DND-41 (cell line): ENCODE data around the gene CORT.

ENCODE experiments used
- CTCF ChIP-seq: IDR thresholded peaks from 2 replicates; pipeline ENCODE4 v1.5.1; 2012; ENCODE audit warnings: borderline replicate concordance, low read length, moderate library complexity, mild to moderate bottlenecking; ENCODE audit not compliant: poor library complexity, severe bottlenecking; ENCODE audit errors: extremely low read depth
- EZH2 ChIP-seq: IDR thresholded peaks from 3 replicates; pipeline ENCODE4 v1.6.1; 2012; ENCODE audit warnings: borderline replicate concordance, low read depth, mild to moderate bottlenecking, moderate library complexity, low read length, inconsistent platforms; ENCODE audit not compliant: severe bottlenecking

GRCh38 chr1:10472220-10473144 lies 22.7 kb downstream of the CORT start, which contains the start of gene DFFA:
- TF ChIP-seq CTCF, result no peak
- no peak for TF ChIP-seq EZH2
